ENCODE measurements around the gene GGT6.

The GGT6 gene

DNA sequence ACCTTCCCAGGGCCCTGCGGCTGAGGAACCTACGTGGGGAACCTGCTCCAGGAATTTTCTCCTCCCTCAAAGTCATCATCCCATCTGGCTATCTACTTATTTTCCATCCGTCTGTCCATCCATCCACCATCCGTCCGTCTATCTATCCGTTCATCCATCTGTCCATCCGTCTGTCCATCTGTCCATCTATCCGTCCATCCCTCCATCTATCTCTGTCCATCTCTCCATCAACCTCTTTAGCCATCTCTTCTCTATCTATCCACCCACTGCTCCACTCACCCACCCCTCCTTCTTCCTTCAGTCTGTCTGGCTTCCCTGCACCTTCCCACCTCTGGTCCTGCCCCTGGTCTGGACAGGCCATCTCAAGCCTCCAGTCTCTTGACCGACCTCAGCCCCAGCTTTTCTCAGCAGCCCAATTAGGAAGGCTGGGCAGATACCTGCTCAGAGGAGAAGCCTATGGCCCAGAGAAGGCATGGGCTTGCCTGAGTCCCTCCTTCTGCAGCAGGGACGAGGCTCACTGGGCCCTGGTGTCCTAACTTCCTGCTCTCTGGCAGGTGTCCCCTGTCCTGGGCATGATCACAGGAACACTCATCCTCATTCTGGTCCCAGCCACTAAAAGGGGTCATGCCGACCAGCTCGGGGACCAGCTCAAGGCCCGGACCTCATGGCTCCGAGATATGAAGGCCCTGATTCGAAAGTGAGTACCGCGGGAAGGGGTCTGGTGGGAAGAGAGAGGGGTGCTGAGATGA is 28.2 kb downstream of the GGT6 start:
- Histone ChIP-seq H3K27ac (ENCODE audit: extremely low read depth, low read depth, low read length) (no peak overlapping the region), H3K4me3 (ENCODE audit: low read depth, low read length) (no peak overlapping the region), H3K36me3 (ENCODE audit: control insufficient read depth in 2 of 2, insufficient read depth in 1 of 2, low read length in 2 of 2) (peaks cover 0 to 3% of the 10 kb centered on the region in 2 experiments; a peak in 1 of 3 replicates), H3K9me3 (ENCODE audit: control insufficient read depth, insufficient read depth, low read depth, low read length) (no peaks in the 10 kb centered on the region), H3K4me1 (ENCODE audit: control insufficient read depth, insufficient read depth, low read length) (no peaks in the 10 kb centered on the region)
- ChIA-PET CTCF (interaction anchor here (0.6 kb wide), 1 partner anchor 29 kb away, joined by 4 read pairs; no protein-coding TSS in a partner anchor), POLR2A (no interaction called here)
- TF ChIP-seq, protein P1, sequence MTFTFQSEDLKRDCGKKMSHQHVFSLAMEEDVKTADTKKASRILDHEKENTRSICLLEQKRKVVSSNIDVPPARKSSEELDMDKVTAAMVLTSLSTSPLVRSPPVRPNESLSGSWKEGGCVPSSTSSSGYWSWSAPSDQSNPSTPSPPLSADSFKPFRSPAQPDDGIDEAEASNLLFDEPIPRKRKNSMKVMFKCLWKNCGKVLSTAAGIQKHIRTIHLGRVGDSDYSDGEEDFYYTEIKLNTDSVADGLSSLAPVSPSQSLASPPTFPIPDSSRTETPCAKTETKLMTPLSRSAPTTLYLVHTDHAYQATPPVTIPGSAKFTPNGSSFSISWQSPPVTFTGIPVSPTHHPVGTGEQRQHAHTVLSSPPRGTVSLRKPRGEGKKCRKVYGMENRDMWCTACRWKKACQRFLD (tag by site-specific recombination; IDR thresholded peaks at IDR 0.05) = no peak
- 0 out of 2 replicates have a peak, but pooled peaks have one; percentile 17 for TF ChIP-seq BCL11B (tag by site-specific recombination; IDR thresholded peaks at IDR 0.05; ENCODE audit: low read depth)
- peak; percentile 36; the same call in 1 of the 2 replicates for TF ChIP-seq EGR2 (tag by site-specific recombination; IDR thresholded peaks at IDR 0.05; ENCODE audit: low read depth)
- TF ChIP-seq ZFHX2 (tag by site-specific recombination; conservative IDR thresholded peaks at IDR 0.05) = peak; percentile 19; the same call in 1 of the 2 replicates
- TF ChIP-seq ZNF521 (tag by site-specific recombination; IDR thresholded peaks at IDR 0.05) = no peak
- no peak for TF ChIP-seq ZNF423 (tag by site-specific recombination; IDR thresholded peaks at IDR 0.05)
- TF ChIP-seq ZNF701 (tag by site-specific recombination; IDR thresholded peaks at IDR 0.05) = no peak
- no peak for TF ChIP-seq ZNF146 (tag by site-specific recombination; IDR thresholded peaks at IDR 0.05)
- TF ChIP-seq, protein P2, sequence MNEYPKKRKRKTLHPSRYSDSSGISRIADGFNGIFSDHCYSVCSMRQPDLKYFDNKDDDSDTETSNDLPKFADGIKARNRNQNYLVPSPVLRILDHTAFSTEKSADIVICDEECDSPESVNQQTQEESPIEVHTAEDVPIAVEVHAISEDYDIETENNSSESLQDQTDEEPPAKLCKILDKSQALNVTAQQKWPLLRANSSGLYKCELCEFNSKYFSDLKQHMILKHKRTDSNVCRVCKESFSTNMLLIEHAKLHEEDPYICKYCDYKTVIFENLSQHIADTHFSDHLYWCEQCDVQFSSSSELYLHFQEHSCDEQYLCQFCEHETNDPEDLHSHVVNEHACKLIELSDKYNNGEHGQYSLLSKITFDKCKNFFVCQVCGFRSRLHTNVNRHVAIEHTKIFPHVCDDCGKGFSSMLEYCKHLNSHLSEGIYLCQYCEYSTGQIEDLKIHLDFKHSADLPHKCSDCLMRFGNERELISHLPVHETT (tag by site-specific recombination; IDR thresholded peaks at IDR 0.05) = no peak
- TF ChIP-seq ZNF747 (tag by site-specific recombination; IDR thresholded peaks at IDR 0.05) = no peak
- peak; percentile 37; the same call in 1 of the 2 replicates for TF ChIP-seq ZNF791 (tag by site-specific recombination; IDR thresholded peaks at IDR 0.05)
- no peak for TF ChIP-seq ZNF341 (tag by site-specific recombination; IDR thresholded peaks at IDR 0.05; ENCODE audit: low read depth)
- TF ChIP-seq ZNF792 (tag by site-specific recombination; IDR thresholded peaks at IDR 0.05) = no peak
- TF ChIP-seq, protein P3, sequence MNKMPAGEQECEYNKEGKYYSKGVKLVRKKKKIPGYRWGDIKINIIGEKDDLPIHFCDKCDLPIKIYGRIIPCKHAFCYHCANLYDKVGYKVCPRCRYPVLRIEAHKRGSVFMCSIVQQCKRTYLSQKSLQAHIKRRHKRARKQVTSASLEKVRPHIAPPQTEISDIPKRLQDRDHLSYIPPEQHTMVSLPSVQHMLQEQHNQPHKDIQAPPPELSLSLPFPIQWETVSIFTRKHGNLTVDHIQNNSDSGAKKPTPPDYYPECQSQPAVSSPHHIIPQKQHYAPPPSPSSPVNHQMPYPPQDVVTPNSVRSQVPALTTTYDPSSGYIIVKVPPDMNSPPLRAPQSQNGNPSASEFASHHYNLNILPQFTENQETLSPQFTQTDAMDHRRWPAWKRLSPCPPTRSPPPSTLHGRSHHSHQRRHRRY (tag by site-specific recombination; IDR thresholded peaks at IDR 0.05) = 0 out of 2 replicates have a peak, but pooled peaks have one; percentile 32
- TF ChIP-seq ZNF366 (tag by site-specific recombination; conservative IDR thresholded peaks at IDR 0.05) = peak; percentile 99

DNA sequence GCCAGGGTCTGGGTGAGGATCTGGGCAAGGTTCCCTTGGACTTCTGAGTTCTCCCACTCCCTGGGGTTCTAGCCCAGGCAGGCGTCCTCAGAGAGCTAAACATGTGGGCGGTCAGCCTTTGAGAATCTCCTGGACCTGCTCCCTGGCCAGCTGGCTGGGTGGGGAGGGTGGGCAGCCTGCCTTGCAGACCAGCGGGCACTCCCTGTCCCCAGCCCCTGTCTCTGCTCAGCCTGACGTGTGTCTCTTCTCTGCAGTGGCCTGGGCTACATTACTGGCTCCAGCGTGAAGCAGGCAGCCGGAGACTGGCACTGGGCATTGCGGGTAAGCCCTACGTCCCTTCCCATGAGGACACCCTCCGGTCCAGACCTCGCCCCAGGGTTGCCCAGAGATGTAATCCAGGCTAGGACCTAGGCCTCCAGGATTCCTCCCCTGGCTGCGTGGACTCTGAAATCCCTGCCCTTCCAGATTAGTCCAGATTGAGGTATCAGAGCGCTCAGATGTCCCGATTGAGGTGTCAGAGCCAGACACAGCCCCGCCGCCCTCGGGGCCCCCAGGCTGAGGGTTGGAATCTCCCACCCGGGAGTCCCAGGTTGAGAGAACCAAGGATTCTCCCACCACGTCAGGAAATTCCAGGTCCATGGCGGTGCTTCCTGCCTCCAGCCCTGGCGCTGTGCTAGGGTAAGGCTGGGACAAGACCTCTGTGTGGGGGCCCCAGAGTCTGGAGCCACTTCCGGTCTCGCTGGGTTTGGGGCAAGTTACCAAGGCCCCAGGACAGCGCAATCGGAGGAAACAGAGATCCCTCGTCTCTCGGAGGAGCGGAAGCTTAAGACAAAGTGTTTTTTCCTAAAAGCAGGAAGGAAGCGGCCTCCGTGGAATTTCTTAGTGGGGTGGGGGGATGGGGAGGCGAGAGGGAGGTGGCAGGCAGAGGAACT is 29.3 kb downstream of the GGT6 start:
- TF ChIP-seq ZNF404 (tag by site-specific recombination; IDR thresholded peaks at IDR 0.05) (no peak), ZNF664 (tag by site-specific recombination; IDR thresholded peaks at IDR 0.05) (no peak), ZNF701 (tag by site-specific recombination; IDR thresholded peaks at IDR 0.05) (no peak), ZNF843 (tag by site-specific recombination; IDR thresholded peaks at IDR 0.05) (no peak)
- TF ChIP-seq, protein P4, sequence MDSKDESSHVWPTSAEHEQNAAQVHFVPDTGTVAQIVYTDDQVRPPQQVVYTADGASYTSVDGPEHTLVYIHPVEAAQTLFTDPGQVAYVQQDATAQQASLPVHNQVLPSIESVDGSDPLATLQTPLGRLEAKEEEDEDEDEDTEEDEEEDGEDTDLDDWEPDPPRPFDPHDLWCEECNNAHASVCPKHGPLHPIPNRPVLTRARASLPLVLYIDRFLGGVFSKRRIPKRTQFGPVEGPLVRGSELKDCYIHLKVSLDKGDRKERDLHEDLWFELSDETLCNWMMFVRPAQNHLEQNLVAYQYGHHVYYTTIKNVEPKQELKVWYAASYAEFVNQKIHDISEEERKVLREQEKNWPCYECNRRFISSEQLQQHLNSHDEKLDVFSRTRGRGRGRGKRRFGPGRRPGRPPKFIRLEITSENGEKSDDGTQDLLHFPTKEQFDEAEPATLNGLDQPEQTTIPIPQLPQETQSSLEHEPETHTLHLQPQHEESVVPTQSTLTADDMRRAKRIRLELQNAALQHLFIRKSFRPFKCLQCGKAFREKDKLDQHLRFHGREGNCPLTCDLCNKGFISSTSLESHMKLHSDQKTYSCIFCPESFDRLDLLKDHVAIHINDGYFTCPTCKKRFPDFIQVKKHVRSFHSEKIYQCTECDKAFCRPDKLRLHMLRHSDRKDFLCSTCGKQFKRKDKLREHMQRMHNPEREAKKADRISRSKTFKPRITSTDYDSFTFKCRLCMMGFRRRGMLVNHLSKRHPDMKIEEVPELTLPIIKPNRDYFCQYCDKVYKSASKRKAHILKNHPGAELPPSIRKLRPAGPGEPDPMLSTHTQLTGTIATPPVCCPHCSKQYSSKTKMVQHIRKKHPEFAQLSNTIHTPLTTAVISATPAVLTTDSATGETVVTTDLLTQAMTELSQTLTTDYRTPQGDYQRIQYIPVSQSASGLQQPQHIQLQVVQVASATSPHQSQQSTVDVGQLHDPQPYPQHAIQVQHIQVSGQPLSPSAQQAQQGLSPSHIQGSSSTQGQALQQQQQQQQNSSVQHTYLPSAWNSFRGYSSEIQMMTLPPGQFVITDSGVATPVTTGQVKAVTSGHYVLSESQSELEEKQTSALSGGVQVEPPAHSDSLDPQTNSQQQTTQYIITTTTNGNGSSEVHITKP (tag by site-specific recombination; IDR thresholded peaks at IDR 0.05) = peak; percentile 11; the same call in 1 of the 2 replicates
- Histone ChIP-seq H3K4me1 (ENCODE audit: control insufficient read depth, insufficient read depth, low read length) (no peaks in the 10 kb centered on the region), H3K27ac (ENCODE audit: extremely low read depth, low read depth, low read length) (no peak overlapping the region), H3K4me3 (ENCODE audit: low read depth, low read length) (no peak overlapping the region), H3K9me3 (ENCODE audit: control insufficient read depth, insufficient read depth, low read depth, low read length) (no peaks in the 10 kb centered on the region), H3K36me3 (ENCODE audit: control insufficient read depth in 2 of 2, insufficient read depth in 1 of 2, low read length in 2 of 2) (no peaks in the 10 kb centered on the region)
- ChIA-PET CTCF (no interaction called here), POLR2A (interaction anchor here (1.0 kb wide), 1 partner anchor 110 kb away, joined by 4 read pairs; no protein-coding TSS in a partner anchor)

Data from HEK293 (cell line).